SU-DHL-6 (cell line): ENCODE data around the gene GSTA3.

Experiments
- H2AFZ ChIP-seq: fragments of 200-600 bp; sonication (generic); 2 replicates; pipeline ENCODE4 v1.6.1; 2014; ENCODE audit warnings: low read depth, mild to moderate bottlenecking, moderate library complexity, mixed read lengths, antibody characterized with exemption, low read length; ENCODE audit not compliant: severe bottlenecking
- H3F3A ChIP-seq: fragments of 200-600 bp; shearing (Covaris generic); 2 replicates; pipeline ENCODE4 v1.6.0; 2016; ENCODE audit warnings: antibody characterized with exemption, mild to moderate bottlenecking; ENCODE audit not compliant: insufficient read depth
- H3K27ac ChIP-seq: fragments of 200-600 bp; sonication (generic); 2 replicates; pipeline ENCODE4 v1.5.1; 2016; ENCODE audit warnings: low read depth, mild to moderate bottlenecking, low read length, moderate library complexity, mixed read lengths
- H3K27me3 ChIP-seq: fragments of 200-600 bp; sonication (generic), shearing (Covaris generic); 2 replicates; pipeline ENCODE4 v1.6.0; 2014; ENCODE audit warnings: mild to moderate bottlenecking, low read length
- H3K36me3 ChIP-seq: fragments of 200-600 bp; sonication (generic); 2 replicates; pipeline ENCODE4 v1.6.1; 2014; ENCODE audit warnings: mild to moderate bottlenecking, low read length, mixed read lengths
- H3K4me2 ChIP-seq: fragments of 300-600, 200-600 bp; shearing (Covaris generic), sonication (generic); 2 replicates; pipeline ENCODE4 v1.6.0; 2014; ENCODE audit warnings: low read length, low read depth, mild to moderate bottlenecking; ENCODE audit not compliant: poor library complexity, severe bottlenecking
- H3K4me3 ChIP-seq: fragments of 200-600 bp; sonication (generic); 2 replicates; pipeline ENCODE4 v1.5.1; 2014; ENCODE audit warnings: antibody characterized with exemption, low read length, mild to moderate bottlenecking, mixed read lengths; ENCODE audit not compliant: insufficient read depth, poor library complexity, severe bottlenecking
- H3K79me2 ChIP-seq: fragments of 200-600 bp; sonication (generic); 2 replicates; pipeline ENCODE4 v1.6.1; 2014; ENCODE audit warnings: mild to moderate bottlenecking, low read length, moderate library complexity; ENCODE audit not compliant: insufficient read depth
- H3K9ac ChIP-seq: fragments of 200-600 bp; sonication (generic); 2 replicates; pipeline ENCODE4 v1.7.0; 2014; ENCODE audit warnings: mild to moderate bottlenecking, low read length
- H3K9me2 ChIP-seq: fragments of 200-600 bp; sonication (generic); replicated peaks from 2 replicates; pipeline ENCODE4 v1.6.1; 2014; ENCODE audit warnings: low read length; ENCODE audit not compliant: insufficient read depth
- H3K9me3 ChIP-seq: fragments of 200-600 bp; sonication (generic); 2 replicates; pipeline ENCODE4 v1.6.1; 2014; ENCODE audit warnings: low read length, mixed read lengths; ENCODE audit not compliant: insufficient read depth
- H4K20me1 ChIP-seq: fragments of 200-600 bp; sonication (generic); 2 replicates; pipeline ENCODE4 v1.6.1; 2014; ENCODE audit warnings: low read depth, mild to moderate bottlenecking, antibody characterized with exemption, low read length, moderate library complexity, mixed read lengths
- EZH2phosphoT487 ChIP-seq: fragments of 200-600 bp; sonication (generic), shearing (Covaris generic); conservative IDR thresholded peaks from 2 replicates; pipeline ENCODE4 v1.6.1; 2018; ENCODE audit warnings: mild to moderate bottlenecking, antibody characterized with exemption, low read length, moderate library complexity, mixed read lengths
- TF ChIP-seq, protein P1 (sequence below): fragments of 200-600 bp; sonication (generic); IDR thresholded peaks from one replicate; pipeline ENCODE4 v1.5.1; 2017; ENCODE audit warnings: antibody characterized with exemption, mild to moderate bottlenecking, low read length, moderate library complexity; ENCODE audit not compliant: insufficient read depth, poor library complexity, severe bottlenecking

Gene GSTA3

GRCh38 chr6:52909531-52909930, at the start of gene GSTA3:
GSTA3 (minus strand) TSS chr6:52909698; CDS start chr6:52905834, 3,864 bp downstream.
- H2AFZ ChIP-seq: no peak within 1 kb of the TSS
- no peaks in the 10 kb centered on the region for H3F3A ChIP-seq
- TF ChIP-seq, protein P1, sequence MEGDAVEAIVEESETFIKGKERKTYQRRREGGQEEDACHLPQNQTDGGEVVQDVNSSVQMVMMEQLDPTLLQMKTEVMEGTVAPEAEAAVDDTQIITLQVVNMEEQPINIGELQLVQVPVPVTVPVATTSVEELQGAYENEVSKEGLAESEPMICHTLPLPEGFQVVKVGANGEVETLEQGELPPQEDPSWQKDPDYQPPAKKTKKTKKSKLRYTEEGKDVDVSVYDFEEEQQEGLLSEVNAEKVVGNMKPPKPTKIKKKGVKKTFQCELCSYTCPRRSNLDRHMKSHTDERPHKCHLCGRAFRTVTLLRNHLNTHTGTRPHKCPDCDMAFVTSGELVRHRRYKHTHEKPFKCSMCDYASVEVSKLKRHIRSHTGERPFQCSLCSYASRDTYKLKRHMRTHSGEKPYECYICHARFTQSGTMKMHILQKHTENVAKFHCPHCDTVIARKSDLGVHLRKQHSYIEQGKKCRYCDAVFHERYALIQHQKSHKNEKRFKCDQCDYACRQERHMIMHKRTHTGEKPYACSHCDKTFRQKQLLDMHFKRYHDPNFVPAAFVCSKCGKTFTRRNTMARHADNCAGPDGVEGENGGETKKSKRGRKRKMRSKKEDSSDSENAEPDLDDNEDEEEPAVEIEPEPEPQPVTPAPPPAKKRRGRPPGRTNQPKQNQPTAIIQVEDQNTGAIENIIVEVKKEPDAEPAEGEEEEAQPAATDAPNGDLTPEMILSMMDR: no peak
- TF ChIP-seq EZH2phosphoT487: no peak
- H3K4me3 ChIP-seq: no peak within 1 kb of the TSS
- H3K4me2 ChIP-seq: no peak within 1 kb of the TSS
- no peaks in the 10 kb centered on the region for H4K20me1 ChIP-seq
- no peak within 1 kb of the TSS for H3K9ac ChIP-seq
- H3K36me3 ChIP-seq: no peaks in the 10 kb centered on the region
- H3K9me3 ChIP-seq: no peaks in the 10 kb centered on the region
- H3K9me2 ChIP-seq: no peaks in the 10 kb centered on the region
- H3K79me2 ChIP-seq: no peaks in the 10 kb centered on the region
- H3K27me3 ChIP-seq: no peaks in the 10 kb centered on the region
- no peak within 1 kb of the TSS for H3K27ac ChIP-seq

DNA sequence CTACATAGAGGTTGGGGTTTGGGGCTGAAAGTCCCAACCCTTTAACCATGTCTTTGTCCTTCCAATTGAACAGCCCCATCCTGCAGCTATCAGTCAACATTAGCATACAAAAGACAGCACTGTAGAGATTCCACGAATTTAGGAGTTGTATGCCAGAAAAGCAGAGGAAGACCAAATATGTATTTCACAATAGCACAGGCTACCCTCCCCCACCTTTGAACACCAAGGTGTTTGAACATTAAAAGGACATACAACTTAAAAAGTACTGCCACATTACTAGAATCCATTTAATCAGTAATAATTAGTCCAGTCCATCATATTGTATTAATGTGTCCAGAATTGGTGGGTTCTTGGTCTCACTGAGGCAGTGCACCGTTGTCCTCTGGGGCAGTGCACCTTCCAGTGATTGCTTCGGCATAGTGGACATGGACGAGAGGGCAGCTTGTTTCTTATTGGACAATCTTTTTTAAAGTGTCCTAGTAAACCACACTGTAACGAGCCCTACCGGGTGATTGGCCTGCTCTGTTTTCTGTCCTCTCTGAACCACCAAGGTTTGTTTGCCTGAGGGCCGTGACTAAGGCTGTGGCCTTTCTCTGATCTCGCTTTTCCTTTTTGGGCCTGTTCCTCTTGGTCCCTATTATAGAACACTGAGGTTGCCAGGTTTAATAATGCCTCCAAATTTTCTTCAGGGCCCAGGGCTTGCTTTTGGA, 49.2 kb upstream of the GSTA3 start:
- H3K4me2 ChIP-seq: no peak overlapping the region

DNA sequence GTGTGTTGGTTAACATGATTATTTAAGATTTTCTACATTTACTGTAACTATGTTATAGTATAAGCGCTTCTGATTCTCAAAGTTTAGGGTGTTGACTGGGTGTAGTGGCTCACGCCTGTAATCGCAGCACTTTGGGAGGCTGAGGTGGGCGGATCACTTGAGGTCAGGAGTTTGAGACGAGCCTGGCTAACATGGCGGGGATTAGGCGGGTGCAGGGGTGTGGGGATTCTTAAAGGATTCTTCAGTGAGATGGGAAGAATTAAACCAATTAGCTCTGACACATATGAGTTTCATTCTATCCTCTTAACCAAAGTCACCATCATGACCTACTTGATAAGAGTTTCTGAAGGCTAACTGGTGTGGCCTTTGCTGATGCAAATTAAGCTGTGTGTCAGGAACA, 46.4 kb upstream of the GSTA3 start:
- no peak overlapping the region for H3K27ac ChIP-seq
- no peaks in the 10 kb centered on the region for H3K79me2 ChIP-seq
- no peaks in the 10 kb centered on the region for H4K20me1 ChIP-seq
- no peak overlapping the region for H3K9ac ChIP-seq
- no peak overlapping the region for H2AFZ ChIP-seq
- H3K9me3 ChIP-seq: no peaks in the 10 kb centered on the region
- H3K4me3 ChIP-seq: no peak overlapping the region
- TF ChIP-seq, protein P1: no peak
- TF ChIP-seq EZH2phosphoT487: no peak
- H3F3A ChIP-seq: no peaks in the 10 kb centered on the region
- no peak overlapping the region for H3K4me2 ChIP-seq
- H3K9me2 ChIP-seq: no peaks in the 10 kb centered on the region
- H3K27me3 ChIP-seq: no peaks in the 10 kb centered on the region
- H3K36me3 ChIP-seq: no peaks in the 10 kb centered on the region

More for the DNA sequence above, 49.2 kb upstream of the GSTA3 start:
- Histone ChIP-seq H3K36me3 (no peaks in the 10 kb centered on the region), H3K27ac (no peak overlapping the region), H4K20me1 (no peaks in the 10 kb centered on the region), H3K9ac (no peak overlapping the region), H3K27me3 (no peaks in the 10 kb centered on the region), H3K4me3 (no peak overlapping the region), H3F3A (no peaks in the 10 kb centered on the region), H3K79me2 (no peaks in the 10 kb centered on the region), H3K9me3 (no peaks in the 10 kb centered on the region), H2AFZ (no peak overlapping the region), H3K9me2 (no peaks in the 10 kb centered on the region)
- TF ChIP-seq, protein P1: no peak
- TF ChIP-seq EZH2phosphoT487: no peak
